Forelimb muscle (tissue), 1 donor: ENCODE data around the gene RPS23. TPM values are rescaled to one million over a fixed set of nuclear protein-coding genes. Genes with fewer than 3 reads are reported as not detected.
"Not testable (repeated sequence)": the region's sequence is repeated elsewhere in the genome, so short reads cannot be mapped to it uniquely, and the experiment has no call there.

Source experiments
- DNase-seq: peaks from one replicate; pipeline ENCODE4 v3.0.0-alpha.2; 2013; ENCODE audit warnings: low read depth
- polyA plus RNA-seq: library from polyadenylated mRNA; unstranded; fragments of 120-200 nt; gene quantifications from one replicate; pipeline ENCODE4 v1.2.1, GENCODE V29; 2013; ENCODE audit not compliant: insufficient read length

RPS23 gene
- polyA plus RNA-seq, 1 donor = 3,635 TPM

- no peak for DNase-seq
Observed at GRCh38 chr5:82290005-82290404, 11.9 kb upstream of the RPS23 start.

GRCh38 chr5:82287625-82288024, 9.5 kb upstream of the RPS23 start:
- no peak for DNase-seq

DNA sequence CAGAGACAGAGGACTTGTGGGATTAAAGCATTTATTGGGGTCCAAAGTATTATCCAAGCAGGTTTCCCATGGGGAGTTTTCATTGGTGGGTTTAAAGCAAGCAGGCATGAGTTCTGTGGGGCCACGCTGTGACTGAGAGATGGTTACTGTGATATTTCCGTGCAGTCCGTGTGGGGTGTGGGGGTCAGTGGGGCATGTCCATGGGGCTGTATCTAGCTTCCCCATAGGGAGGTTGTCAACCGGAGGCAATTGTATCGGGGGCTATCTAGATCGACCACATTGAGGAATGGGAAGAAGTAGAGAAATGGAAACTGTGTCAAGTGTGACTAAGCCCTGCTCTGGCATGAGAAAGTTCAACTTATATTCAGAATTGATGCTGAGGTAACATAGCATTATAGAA, 7.1 kb upstream of the RPS23 start:
- no peak for DNase-seq

DNA sequence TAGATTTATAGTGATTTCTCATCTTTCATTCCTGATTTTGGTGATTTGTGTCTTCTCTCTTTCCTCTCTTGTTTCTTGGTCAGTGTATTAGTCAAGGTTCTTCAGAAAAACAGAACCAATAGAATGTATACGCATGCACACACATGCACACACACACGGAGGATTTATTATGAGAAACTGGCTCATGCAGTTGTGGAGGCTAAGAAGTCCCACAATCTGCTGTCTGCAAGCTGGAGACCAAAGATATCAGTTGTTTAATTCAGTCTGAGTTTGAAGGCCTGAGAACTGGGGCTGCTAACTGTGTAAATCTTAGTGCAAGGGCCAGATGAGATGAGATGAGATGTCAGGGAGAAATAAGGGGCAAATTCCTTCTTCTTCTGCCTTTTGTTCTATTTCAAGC, 5.7 kb upstream of the RPS23 start:
- no peak for DNase-seq

DNA sequence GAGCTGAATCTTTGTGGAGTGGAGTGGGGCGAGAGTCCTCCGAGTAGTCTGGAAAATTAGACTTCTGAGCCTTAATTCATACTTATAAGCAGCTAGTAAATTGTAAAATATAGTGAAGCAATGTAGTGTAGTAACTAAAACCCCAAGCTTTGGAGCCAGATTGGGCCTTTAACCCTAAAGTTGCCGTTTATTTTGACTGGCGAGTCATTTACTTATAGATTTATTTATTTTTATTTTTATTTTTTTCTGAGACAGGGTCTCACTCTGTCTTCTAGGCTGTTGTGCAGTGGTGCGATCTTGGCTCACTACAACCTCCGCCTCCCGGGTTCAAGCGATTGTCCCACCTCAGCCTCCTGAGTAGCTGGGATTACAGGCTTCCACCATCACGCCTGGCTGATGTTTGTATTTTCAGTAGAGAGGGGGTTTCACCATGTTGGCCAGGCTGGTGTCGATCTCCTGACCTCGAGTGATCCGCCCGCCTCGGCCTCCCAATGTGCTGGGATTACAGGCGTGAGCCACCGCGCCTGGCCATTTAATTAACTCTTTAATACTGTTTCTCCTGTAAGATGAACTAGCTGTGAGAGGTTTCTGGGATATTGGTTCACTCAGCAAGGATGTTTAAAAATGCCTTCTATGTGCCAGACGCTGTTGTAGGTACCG, 687 bp upstream of the RPS23 start:
- DNase-seq = no peak

- DNase-seq = no peak
Observed at GRCh38 chr5:82277613-82277986, 554 bp downstream of the RPS23 start.

DNA sequence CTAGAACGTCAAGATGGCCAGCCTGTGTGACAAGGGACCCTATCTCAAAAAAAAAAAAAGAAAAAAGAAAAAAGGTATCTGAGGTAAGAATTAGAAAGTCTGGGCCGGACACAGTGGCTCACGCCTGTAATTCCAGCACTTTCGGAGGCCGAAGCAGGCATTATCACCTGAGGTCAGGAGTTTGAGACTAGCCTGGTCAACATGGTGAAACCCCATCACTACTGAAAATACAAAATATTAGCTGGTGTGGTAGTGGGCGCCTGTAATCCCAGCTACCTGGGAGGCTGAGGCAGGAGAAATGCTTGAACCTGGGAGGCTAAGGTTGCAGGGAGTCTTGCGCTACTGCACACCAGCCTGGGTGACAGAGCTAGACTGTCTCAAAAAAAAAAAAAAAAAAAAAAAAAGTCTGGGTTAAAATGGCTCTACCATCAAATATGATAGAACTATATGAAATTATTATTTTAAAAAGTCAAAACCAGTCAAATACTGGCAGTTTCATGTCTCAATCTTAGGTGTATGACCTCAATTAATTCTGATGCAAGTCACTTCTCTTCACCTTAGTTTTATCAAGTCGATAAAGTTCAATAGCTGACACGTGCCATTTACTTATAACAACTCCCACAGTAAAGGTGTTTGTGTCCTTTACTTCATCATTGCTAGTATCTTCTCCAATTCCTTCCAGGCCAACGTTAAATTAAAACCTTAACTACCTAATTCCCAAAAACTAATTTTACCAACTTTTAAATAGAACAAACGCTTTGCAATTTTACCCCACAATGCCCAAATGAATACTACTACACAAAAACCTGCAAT, 1.1 kb downstream of the RPS23 start:
- no peak for DNase-seq

DNA sequence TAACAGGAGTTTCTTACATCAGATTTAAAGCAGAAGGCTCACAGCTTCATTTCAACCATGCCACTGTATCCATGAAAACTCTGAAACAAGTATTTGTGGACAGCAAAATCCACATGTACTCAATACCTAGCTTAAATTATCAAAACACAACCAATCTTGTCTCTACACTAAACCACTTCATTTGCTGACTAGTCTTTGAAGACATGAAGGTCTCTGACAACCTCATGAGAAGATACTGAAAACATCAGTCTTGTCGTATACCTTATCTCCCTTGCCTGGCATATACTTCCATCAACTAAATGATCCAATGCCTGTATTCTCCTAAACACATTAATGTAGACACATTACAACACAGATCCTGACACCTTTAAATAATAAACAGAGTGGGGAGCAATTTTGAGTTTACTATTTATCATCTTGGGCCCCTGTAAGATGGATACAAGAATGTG, 2.9 kb downstream of the RPS23 start:
- no peak for DNase-seq

DNA sequence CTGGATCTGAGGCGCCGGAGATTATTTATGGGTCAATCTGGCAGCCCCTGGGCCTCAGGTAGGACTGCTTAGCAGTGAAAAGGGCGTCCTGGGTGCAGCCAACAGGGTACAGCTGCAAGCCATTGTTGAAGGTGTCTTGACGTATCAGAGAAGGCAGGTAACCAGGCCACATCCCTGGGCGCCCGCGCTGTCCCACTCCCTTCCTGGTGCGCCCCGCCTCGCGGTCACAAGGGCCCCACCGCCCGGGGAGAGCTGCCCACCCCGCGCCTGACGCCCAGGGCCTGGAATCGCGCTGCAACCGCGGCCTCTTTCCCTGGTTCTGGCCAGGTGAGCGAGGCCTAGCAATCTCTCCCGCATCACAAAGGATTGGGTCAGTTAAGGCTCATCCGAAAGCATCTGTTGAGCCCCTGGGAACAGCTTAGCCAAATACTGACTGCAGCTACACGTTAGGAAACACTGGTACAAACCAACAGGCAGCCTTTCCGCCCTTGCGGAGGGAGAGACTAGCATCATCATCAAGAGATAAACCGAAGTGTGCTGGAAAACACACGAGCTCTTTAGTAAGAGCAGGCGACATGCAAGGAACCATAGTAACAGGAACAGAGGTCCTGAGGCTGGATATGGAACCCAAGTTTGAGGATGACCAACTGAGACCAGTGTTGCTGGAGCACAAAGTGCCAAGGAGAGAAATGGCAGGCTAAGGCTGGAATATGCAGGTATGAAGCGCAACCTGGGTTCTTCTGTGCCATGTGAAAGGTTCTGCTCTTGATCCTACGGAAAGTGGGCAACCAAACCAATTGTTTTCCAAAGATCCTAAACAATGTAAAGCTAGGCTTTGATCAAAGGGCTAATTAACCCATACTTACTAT, 3.6 kb downstream of the RPS23 start:
- no peak for DNase-seq

DNA sequence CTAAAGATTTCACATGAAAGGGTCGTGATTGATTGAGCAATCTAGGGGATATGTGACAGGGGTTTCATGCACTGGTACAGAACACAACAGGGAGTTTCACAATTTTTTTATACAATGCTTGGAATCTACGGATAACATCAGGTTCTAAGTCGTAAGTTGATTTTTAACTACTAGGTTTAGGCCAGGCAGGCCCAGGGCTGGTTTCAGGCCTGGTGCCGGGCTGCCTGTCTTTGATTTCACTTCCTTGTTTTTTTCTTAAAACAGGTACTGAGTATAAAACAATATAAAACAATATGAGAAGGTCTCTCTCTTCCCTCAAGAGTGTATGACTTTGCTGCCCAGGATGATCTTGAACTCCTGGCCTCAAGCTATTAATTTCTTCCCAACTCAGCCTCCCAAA, 4.7 kb downstream of the RPS23 start:
- not testable (repeated sequence) for DNase-seq

DNA sequence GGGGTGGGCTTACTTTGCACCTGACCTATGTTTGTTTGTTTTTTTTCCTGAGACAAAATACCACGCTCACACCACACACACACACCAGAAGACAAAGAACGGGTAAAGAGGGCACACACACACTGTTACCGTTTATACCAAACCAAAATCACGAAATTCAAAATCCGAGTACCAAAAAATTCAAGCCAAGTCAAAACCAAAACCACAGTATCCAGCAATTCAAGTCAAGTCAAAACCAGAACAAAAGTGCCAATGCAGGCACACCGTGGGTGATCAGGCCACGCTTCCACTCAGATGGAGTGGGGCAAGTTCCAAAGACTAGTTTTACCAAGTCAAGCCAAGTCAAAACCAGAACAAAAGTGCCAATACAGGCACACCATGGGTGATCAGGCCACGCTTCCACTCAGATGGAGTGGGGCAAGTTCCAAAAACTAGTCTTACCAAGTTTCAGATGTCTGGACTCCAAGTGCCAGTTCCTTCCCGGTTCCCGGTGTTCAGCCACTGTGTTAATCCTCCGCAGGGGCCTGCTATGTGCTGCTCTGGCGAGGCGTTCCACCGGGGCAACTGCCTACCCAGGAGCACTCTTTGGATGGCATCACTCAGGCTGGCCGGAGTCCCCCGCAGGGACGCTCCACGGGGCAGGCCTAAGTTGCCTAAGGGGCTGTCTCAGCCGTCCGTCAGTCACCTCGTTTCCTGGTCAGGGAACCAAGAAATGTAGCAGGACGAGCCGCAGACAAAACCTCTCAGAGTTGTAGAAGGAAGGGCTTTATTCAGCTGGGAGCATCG, 5.4 kb downstream of the RPS23 start:
- not testable (repeated sequence) for DNase-seq

DNA sequence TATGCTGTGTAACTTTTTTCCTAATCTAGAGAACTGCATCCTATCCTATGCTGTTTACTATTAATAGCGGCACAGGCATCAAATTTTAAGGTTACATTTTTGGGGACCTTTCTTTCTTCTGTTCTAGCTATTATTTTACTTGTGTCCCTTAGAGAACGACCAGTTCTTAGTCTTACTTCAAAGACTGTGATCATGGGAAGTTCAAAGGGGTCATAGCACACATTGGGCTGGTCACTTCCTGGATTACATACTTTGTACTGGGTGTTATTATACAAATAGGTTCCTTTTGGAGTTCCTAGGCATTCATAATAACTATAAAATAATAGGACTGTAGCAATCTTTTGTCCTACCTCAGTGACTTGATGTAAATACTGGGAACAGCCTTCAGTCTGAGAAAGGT, 8.8 kb downstream of the RPS23 start:
- not testable (repeated sequence) for DNase-seq

DNA sequence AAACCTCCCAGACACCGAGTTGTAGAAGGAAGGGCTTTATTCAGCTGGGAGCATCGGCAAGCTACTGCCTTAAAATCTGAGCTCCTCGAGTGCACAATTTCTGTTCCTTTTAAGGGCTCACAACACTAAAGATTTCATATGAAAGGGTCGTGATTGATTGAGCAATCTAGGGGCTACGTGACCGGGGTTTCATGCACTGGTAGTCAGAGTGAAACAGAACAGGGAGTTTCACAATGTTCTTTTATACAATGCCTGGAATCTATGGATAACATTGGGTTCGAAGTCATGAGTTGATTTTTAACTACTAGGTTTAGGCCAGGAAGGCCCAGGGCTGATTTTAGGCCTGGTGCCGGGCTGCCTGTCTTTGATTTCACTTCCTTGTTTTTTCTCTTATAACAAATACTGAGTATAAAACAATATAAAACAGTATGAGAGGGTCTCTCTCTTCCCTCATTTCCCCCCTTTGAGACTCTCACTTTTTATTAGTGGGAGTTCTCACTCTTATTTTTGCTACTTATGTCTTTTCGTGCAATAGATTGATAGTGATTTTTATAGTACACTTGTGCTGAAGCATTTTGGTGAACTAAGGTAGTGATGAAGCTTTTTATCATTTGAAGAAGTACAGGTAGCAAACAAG, 10.7 kb downstream of the RPS23 start:
- DNase-seq = not testable (repeated sequence)

GRCh38 chr5:82265047-82265446, 13.1 kb downstream of the RPS23 start:
- DNase-seq = peak; percentile 45

- DNase-seq = peak; percentile 29
Observed at GRCh38 chr5:82259172-82259800, 18.9 kb downstream of the RPS23 start.

GRCh38 chr5:82257729-82258128, 20.4 kb downstream of the RPS23 start:
- no peak for DNase-seq

DNA sequence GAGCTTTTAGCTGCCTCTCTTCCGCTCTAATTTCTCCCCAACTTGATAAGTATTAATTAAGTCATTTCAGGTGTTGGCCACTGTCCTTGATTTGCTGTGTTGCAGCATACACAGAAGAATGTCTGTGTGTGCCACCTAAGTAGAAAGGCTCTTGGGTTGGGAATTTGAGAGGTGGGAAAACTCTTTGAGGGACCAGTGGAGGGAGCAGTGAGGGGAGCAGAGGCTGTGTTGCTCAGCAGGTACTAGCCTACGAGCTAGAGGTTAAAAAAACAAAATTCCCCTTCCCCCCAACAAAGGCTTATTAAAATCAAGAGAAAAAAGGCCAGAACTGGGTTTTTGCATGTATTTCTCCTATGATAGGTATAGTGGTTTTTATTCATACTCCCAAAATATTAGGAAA, 20.9 kb downstream of the RPS23 start:
- DNase-seq = no peak

DNA sequence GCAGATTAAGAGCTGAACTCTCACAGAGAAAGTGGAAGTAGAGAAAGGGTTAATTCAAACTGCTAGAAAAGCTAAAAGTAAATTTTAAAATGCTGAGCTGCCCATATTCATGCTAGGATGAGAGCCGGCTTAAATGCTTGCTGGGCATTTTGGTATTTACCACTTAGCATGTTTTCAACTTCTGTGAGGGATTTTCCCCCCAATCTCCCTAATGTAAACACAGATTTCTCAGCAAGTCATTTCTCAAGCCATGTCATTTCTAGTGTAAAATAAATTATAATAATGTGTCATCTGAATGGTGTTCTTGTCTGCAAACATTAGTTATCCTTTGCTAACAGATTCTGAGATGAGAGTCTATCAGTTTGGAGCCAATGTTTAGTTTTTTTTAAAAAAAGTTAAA, 22.3 kb downstream of the RPS23 start:
- no peak for DNase-seq

GRCh38 chr5:82252744-82253143, 25.4 kb downstream of the RPS23 start:
- no peak for DNase-seq

- no peak for DNase-seq
Observed at GRCh38 chr5:82246960-82247574, 31.1 kb downstream of the RPS23 start.
